Small intestine (tissue), 7 donors: ENCODE data around the gene RPS15A. TPM values are rescaled to one million over a fixed set of nuclear protein-coding genes. Genes with fewer than 3 reads are reported as not detected.
A peak's percentile ranks its signal among the peaks of the same experiment; 100 is the strongest.
"Not testable (repeated sequence)": the region's sequence is repeated elsewhere in the genome, so short reads cannot be mapped to it uniquely, and the experiment has no call there.

Experiments used
- DNase-seq, 2 donors: peaks; one replicate each; pipeline versions ENCODE4 v3.0.0 to v3.0.0-alpha.2; 2013
- FAIRE-seq: peaks from 2 replicates; lab custom pipeline; 2012; peaks lifted over from hg19 to GRCh38; lab: Jason Lieb, UNC
- H3K27ac ChIP-seq, 3 donors: one replicate each; pipeline ENCODE4 v1.5.1; 2013; ENCODE audit warnings: low read length in 2 of 3, mild to moderate bottlenecking in 2 of 3, control low read depth in 1 of 3, inconsistent platforms in 1 of 3, low read depth in 1 of 3, moderate library complexity in 1 of 3
- H3K27me3 ChIP-seq, 3 donors: one replicate each; pipeline ENCODE4 v1.6.1; 2013; ENCODE audit warnings: low read length in 3 of 3, inconsistent platforms in 1 of 3; ENCODE audit not compliant: control insufficient read depth in 3 of 3, insufficient read depth in 3 of 3
- H3K36me3 ChIP-seq, 3 donors: one replicate each; pipeline ENCODE4 v1.6.1; 2013; ENCODE audit warnings: low read length in 3 of 3, inconsistent platforms in 1 of 3, low read depth in 1 of 3, mild to moderate bottlenecking in 1 of 3, moderate library complexity in 1 of 3; ENCODE audit not compliant: control insufficient read depth in 3 of 3, insufficient read depth in 2 of 3
- H3K4me1 ChIP-seq, 3 donors: one replicate each; pipeline ENCODE4 v1.6.1; 2013; ENCODE audit warnings: low read length in 2 of 3, inconsistent platforms in 1 of 3, low read depth in 1 of 3, mild to moderate bottlenecking in 1 of 3, moderate library complexity in 1 of 3; ENCODE audit not compliant: control insufficient read depth in 3 of 3, insufficient read depth in 2 of 3
- H3K4me3 ChIP-seq, 3 donors: one replicate each; pipeline ENCODE4 v1.5.1; 2013; ENCODE audit warnings: low read length in 3 of 3, control low read depth in 1 of 3, inconsistent platforms in 1 of 3, low read depth in 1 of 3, mild to moderate bottlenecking in 1 of 3, moderate library complexity in 1 of 3
- H3K9me3 ChIP-seq, 2 donors: one replicate each; pipeline ENCODE4 v1.6.1; 2013; ENCODE audit warnings: low read depth in 1 of 2, low read length in 1 of 2; ENCODE audit not compliant: control insufficient read depth in 2 of 2, insufficient read depth in 1 of 2
- WGBS, 3 donors: extraction: QIAGEN DNeasy Blood & Tissue Kit; methylation state at CpG; one replicate each; pipeline ENCODE4 v1.1.7; 2013; 5-methylcytosine and 5-hydroxymethylcytosine counted together
- polyA plus RNA-seq, 4 donors: library from polyadenylated mRNA; stranded (reverse) in 3 of 4; unstranded in 1 of 4; fragments of 200-250 nt in 3 of 4; fragments of 120-200 nt in 1 of 4; gene quantifications; one replicate each; pipeline versions ENCODE4 v1.2.1 to v1.2.3, GENCODE V29; 2013
- donor health status: healthy with polysubstance abuse.
- donor health status: control.
- donor health status: control.
- donor health status: Bipolar disorder and iron deficiency.
- donor health status: healthy.

RPS15A gene
- polyA plus RNA-seq, 4 donors: 2,630 to 4,880 (median 3,438) TPM

- H3K36me3 ChIP-seq, H3K27ac ChIP-seq, H3K27me3 ChIP-seq, H3K4me1 ChIP-seq, DNase-seq, H3K4me3 ChIP-seq, FAIRE-seq, H3K9me3 ChIP-seq: not testable (repeated sequence)
- WGBS, 3 donors: 32 to 57% (median 40%) methylated on average over 2 to 3 of the region's 5 CpGs
Measured at GRCh38 chr16:18762713-18763112, 27.4 kb downstream of the RPS15A start.

- FAIRE-seq, H3K4me1 ChIP-seq, H3K36me3 ChIP-seq, H3K27ac ChIP-seq, H3K9me3 ChIP-seq, H3K4me3 ChIP-seq, H3K27me3 ChIP-seq: not testable (repeated sequence)
- WGBS, 3 donors: 18 to 48% (median 29%) methylated on average over 8 to 19 of the region's 21 CpGs
- DNase-seq: peak in 1 of 2 donors; percentile 6
Measured at GRCh38 chr16:18759598-18760520, 30.3 kb downstream of the RPS15A start.

- FAIRE-seq, DNase-seq, H3K36me3 ChIP-seq, H3K4me1 ChIP-seq, H3K9me3 ChIP-seq, H3K4me3 ChIP-seq, H3K27me3 ChIP-seq, H3K27ac ChIP-seq: not testable (repeated sequence)
- 8 to 26% (median 14%) methylated on average over 2 to 3 of the region's 10 CpGs for WGBS, 3 donors
Measured at GRCh38 chr16:18757960-18758660, 32.0 kb downstream of the RPS15A start.

GRCh38 chr16:18756639-18757038 lies 33.5 kb downstream of the RPS15A start:
- WGBS, 3 donors: 52 to 72% (median 58%) methylated on average over 9 of the region's 9 CpGs
- H3K4me1 ChIP-seq, DNase-seq, H3K27me3 ChIP-seq, H3K27ac ChIP-seq, H3K9me3 ChIP-seq, FAIRE-seq, H3K4me3 ChIP-seq, H3K36me3 ChIP-seq: not testable (repeated sequence)

- H3K36me3 ChIP-seq, H3K9me3 ChIP-seq, FAIRE-seq, H3K27ac ChIP-seq, H3K27me3 ChIP-seq, DNase-seq, H3K4me3 ChIP-seq, H3K4me1 ChIP-seq: not testable (repeated sequence)
- WGBS, 3 donors: 47 to 77% (median 56%) methylated on average over 3 to 5 of the region's 8 CpGs
Measured at GRCh38 chr16:18742870-18743269, 47.3 kb downstream of the RPS15A start.

GRCh38 chr16:18740027-18740426 lies 50.1 kb downstream of the RPS15A start:
- not testable (repeated sequence) for H3K4me1 ChIP-seq, H3K4me3 ChIP-seq, FAIRE-seq, H3K27ac ChIP-seq, H3K36me3 ChIP-seq, H3K27me3 ChIP-seq, DNase-seq, H3K9me3 ChIP-seq
- WGBS, 3 donors: 67 to 100% (median 71%) methylated on average over 1 of the region's 3 CpGs

- H3K4me1 ChIP-seq, H3K9me3 ChIP-seq, H3K36me3 ChIP-seq, FAIRE-seq, H3K27ac ChIP-seq, H3K4me3 ChIP-seq, H3K27me3 ChIP-seq, DNase-seq: not testable (repeated sequence)
- WGBS, 3 donors: 71 to 87% (median 78%) methylated on average over 3 to 4 of the region's 4 CpGs
Measured at GRCh38 chr16:18738768-18739167, 51.4 kb downstream of the RPS15A start.

- H3K27ac ChIP-seq, FAIRE-seq: not testable (repeated sequence)
- WGBS, 3 donors: 86 to 94% (median 91%) methylated on average over 9 to 27 of the region's 27 CpGs
Measured at GRCh38 chr16:18734279-18734678, 55.9 kb downstream of the RPS15A start.

More at GRCh38 chr16:18734279-18734678, 55.9 kb downstream of the RPS15A start:
- not testable (repeated sequence) for H3K36me3 ChIP-seq, H3K27me3 ChIP-seq, H3K4me3 ChIP-seq, DNase-seq, H3K9me3 ChIP-seq, H3K4me1 ChIP-seq
